Measurements from ENCODE around the gene TRPV3.

TRPV3 gene

GRCh38 chr17:3546521-3546920, 11.1 kb downstream of the TRPV3 start:
- no peak for DNase-seq (ENCODE audit: low read depth in 3 of 3)

GRCh38 chr17:3545151-3545550, 12.5 kb downstream of the TRPV3 start:
- no peak for DNase-seq (ENCODE audit: low read depth in 3 of 3)

- no peak for DNase-seq (ENCODE audit: low read depth in 3 of 3)
Observed at GRCh38 chr17:3544365-3544764, 13.2 kb downstream of the TRPV3 start.

GRCh38 chr17:3543453-3543852, 14.2 kb downstream of the TRPV3 start:
- DNase-seq (ENCODE audit: low read depth in 3 of 3): no peak

GRCh38 chr17:3542410-3543088, 15.1 kb downstream of the TRPV3 start:
- DNase-seq (ENCODE audit: low read depth in 3 of 3): no peak

- DNase-seq (ENCODE audit: low read depth in 3 of 3): no peak
Observed at GRCh38 chr17:3539881-3540540, 17.6 kb downstream of the TRPV3 start.

- no peak for DNase-seq (ENCODE audit: low read depth in 3 of 3)
Observed at GRCh38 chr17:3536716-3537115, 20.9 kb downstream of the TRPV3 start.

GRCh38 chr17:3535253-3535995, 22.2 kb downstream of the TRPV3 start:
- peak; percentile 34 to 53 (median 35) for DNase-seq (ENCODE audit: low read depth in 3 of 3)

- DNase-seq (ENCODE audit: low read depth in 3 of 3): no peak
Observed at GRCh38 chr17:3534881-3535252, 22.7 kb downstream of the TRPV3 start.

GRCh38 chr17:3533752-3534151, 23.9 kb downstream of the TRPV3 start:
- no peak for DNase-seq (ENCODE audit: low read depth in 3 of 3)

- DNase-seq (ENCODE audit: low read depth in 3 of 3): no peak
Observed at GRCh38 chr17:3532859-3533142, 24.8 kb downstream of the TRPV3 start.

GRCh38 chr17:3532106-3532858, 25.3 kb downstream of the TRPV3 start:
- DNase-seq (ENCODE audit: low read depth in 3 of 3): no peak

- no peak for DNase-seq (ENCODE audit: low read depth in 3 of 3)
Observed at GRCh38 chr17:3531266-3532101, 26.1 kb downstream of the TRPV3 start.

GRCh38 chr17:3529817-3530741, 27.5 kb downstream of the TRPV3 start:
- DNase-seq (ENCODE audit: low read depth in 3 of 3): no peak

GRCh38 chr17:3528880-3529511, 28.6 kb downstream of the TRPV3 start:
- DNase-seq (ENCODE audit: low read depth in 3 of 3): no peak

- DNase-seq (ENCODE audit: low read depth in 3 of 3): no peak
Observed at GRCh38 chr17:3528403-3528851, 29.2 kb downstream of the TRPV3 start.

- no peak for DNase-seq (ENCODE audit: low read depth in 3 of 3)
Observed at GRCh38 chr17:3527896-3528295, 29.7 kb downstream of the TRPV3 start.

GRCh38 chr17:3527468-3527867, 30.1 kb downstream of the TRPV3 start:
- DNase-seq (ENCODE audit: low read depth in 3 of 3): no peak

- no peak for DNase-seq (ENCODE audit: low read depth in 3 of 3)
Observed at GRCh38 chr17:3526971-3527370, 30.6 kb downstream of the TRPV3 start.

GRCh38 chr17:3526491-3526890, 31.1 kb downstream of the TRPV3 start:
- no peak for DNase-seq (ENCODE audit: low read depth in 3 of 3)

Measured in stimulated activated CD4-positive, alpha-beta T cell treated with anti-CD3 and anti-CD28 coated beads, TNF-alpha, amount 100 ng/mL, for 48 hours (primary cell).